Mesenteric fat pad (tissue), 1 donor: ENCODE results near the gene ELOB. TPM values are rescaled to one million over a fixed set of nuclear protein-coding genes. Genes with fewer than 3 reads are reported as not detected.

ENCODE experiments used
- DNase-seq: peaks from one replicate; pipeline ENCODE4 v3.0.0-alpha.2; 2020; ENCODE audit warnings: low spot score
- total RNA-seq: library from RNA; stranded (reverse); fragmentation: NEBNext Ultra II Directional; extraction: Animal tissue kit (Norgen Biotek cat#: 25700); gene quantifications from one replicate; pipeline ENCODE4 v1.2.1, GENCODE V29; 2021
- donor health status: DM: yes; HTN: yes; CAD: no.

ELOB gene
- total RNA-seq, 1 donor from 2014 or later = 212 TPM

DNA sequence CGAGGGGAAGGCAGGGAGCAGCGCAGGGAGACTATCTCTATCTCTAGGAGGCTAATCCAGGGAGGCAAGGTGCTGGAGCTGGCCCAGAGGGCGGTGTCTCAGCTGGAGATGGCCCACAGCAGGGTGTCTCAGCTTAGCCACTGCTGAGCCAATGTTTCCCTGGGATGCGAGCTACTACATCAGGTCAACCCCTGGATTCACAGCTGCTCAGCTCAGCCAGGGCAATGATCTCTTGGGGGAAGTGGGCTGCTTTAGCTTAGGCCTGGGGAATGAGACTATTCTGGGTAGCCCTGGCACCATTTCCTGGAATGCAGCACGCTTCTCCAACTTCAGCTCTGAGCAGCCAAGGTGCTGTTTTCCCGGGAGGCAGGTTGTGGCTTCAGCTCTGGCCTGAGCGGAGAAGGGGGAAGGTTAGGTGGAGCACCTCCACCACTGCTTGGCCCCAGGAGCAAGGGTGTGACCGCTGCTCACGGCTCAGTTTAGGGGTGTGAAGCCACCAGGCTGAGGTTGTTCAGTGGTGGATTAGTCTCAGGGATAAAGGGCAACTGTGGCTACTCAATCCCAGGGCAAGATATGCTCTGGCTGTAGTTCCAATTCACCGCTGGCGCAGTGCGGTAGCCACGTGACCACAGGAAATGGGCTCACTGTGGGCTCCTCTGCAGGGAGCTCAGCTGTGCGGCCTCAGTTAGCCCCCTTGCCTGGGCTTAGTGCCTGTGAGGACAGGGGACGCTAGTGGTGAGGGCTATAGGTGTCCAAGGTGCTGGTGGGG lies 34.8 kb upstream of the ELOB start:
- peak; percentile 78 for DNase-seq

- peak; percentile 51 for DNase-seq
These were observed 33.6 kb upstream of the ELOB start for GRCh38 chr16:2810651-2811050.

GRCh38 chr16:2809149-2809760 lies 32.2 kb upstream of the ELOB start:
- no peak for DNase-seq

DNA sequence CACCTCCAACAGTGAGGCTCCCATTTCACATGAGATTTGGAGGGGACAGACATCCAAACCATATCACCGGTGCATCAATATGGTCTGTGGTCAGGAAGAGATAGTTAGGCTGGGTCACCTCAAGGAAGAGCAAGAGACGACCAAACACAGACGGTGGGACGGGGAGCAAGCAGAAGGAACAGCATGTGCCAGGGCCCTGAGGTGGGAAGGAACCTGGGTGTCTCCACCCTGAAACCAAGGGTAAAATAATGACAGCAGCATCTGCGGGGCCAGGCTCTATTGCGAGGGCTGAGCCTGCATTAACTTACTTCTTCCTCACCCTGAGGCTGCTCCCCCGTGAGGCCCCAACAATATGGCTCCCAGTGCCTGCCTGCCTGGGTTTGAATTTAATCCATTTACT lies 31.1 kb upstream of the ELOB start:
- no peak for DNase-seq

DNA sequence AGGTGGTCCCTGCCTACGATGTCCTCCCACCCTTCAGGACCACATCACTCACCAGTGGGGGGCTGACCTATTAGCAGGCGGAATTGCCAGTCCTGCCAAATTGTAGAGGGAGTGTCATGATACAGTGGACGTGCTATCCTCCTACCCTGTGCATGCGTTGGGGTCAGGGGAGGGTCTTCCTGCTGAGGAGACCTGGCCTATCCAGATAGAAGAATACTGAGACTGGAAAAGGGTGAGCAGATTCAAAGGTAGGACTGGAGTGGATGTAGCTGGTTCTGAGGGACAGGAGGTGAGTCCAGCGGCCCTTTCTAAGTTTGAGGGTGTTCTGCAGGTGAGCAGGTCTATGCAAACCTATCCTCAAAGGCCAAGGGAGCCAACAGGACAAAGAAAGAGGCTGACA lies 29.2 kb upstream of the ELOB start:
- DNase-seq = no peak

- no peak for DNase-seq
These were observed 27.6 kb upstream of the ELOB start for GRCh38 chr16:2804728-2805127.

GRCh38 chr16:2803545-2804195 lies 26.6 kb upstream of the ELOB start:
- no peak for DNase-seq

DNA sequence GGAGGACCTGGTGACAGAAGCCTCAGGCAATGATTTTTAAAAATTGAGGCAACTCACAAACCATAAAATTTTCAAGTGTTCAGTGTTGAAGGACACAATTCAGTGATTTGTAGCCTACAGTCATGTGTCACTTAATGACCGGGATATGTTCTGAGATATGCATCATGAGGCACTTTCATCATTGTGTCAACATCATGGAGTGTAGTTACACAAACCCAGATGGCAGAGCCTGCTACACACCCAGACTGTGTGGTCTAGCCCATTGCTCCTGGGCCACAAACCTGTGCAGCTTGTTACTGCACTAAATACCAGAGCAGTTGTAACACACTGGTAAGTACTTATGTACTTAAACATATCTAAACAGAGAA lies 22.8 kb upstream of the ELOB start:
- DNase-seq = no peak

DNA sequence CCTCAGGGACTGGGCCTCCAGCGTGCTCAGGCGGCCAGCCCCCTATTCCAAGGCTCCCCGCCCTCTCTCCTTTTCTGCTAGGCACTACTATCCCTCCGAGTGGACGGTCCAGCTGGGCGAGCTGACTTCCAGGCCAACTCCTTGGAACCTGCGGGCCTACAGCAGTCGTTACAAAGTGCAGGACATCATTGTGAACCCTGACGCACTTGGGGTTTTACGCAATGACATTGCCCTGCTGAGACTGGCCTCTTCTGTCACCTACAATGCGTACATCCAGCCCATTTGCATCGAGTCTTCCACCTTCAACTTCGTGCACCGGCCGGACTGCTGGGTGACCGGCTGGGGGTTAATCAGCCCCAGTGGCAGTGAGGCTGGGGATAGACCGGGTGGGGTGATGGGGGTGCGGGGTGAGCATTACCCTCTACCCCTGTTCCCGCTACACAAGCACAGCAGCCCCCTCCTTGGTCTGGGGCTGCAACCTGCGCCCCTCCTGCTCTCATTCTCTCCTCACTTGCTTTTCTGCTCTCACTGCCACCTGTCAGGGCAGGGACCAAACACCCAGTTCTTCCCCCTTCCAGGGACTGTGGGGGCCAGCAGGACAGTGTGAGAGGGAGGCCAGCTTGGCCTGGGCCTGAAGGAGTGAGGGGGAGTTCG lies 22.3 kb upstream of the ELOB start:
- no peak for DNase-seq

DNA sequence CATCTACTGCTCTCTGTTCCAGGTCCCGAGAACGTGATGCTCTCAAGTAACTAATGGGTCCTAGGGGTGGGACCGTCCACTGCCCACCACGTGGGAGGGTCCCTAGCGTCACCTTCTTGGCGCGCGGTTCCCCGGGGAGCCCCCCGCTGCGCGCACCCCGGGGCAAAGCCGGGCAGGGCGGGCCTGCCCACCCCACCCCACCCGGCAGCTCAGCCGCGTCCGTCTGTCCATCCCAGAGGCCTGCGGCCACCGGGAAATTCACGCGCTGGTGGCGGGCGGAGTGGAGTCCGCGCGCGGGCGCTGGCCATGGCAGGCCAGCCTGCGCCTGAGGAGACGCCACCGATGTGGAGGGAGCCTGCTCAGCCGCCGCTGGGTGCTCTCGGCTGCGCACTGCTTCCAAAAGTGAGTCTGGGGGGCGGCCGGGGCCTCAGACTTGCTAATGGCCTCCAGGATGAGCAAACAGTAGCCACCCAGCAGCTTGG lies 21.7 kb upstream of the ELOB start:
- DNase-seq = no peak

DNA sequence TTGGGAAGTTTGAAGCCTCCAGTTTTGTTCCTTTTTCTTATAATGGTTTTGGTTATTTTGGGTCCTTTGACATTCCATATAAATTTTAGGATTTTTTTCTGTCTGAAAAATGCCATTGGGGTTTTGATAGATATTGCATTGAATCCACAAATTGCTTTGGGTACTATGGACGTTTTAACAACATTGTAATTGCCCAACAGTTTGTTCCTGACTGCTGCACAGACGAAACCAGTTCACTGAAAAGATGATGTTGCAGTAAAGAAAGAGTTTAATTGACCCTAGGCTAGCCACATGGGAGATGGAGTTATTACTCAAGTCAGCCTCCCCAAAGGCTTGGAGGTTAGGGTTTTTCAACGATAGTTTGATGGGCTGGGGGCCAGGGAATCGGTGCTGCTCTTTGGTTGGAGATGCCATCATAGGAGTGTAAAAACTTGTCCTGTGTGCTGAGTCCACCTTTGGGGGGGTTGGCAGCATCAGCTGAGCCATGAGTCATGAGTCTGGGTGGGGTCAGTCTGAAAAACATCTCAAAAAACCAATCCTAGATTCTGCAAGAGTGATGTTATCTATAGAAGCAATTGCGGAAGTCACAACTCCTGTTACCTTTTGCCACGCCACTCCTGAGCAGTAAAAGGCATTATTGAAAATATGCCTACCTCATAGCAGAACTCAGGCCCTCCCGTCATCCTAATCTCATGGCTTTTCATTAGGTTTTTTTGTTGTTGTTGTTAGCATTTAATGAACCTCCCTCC lies 18.5 kb upstream of the ELOB start:
- DNase-seq = no peak

GRCh38 chr16:2792940-2793339 lies 15.9 kb upstream of the ELOB start:
- DNase-seq = no peak

GRCh38 chr16:2791174-2791573 lies 14.1 kb upstream of the ELOB start:
- DNase-seq = no peak

DNA sequence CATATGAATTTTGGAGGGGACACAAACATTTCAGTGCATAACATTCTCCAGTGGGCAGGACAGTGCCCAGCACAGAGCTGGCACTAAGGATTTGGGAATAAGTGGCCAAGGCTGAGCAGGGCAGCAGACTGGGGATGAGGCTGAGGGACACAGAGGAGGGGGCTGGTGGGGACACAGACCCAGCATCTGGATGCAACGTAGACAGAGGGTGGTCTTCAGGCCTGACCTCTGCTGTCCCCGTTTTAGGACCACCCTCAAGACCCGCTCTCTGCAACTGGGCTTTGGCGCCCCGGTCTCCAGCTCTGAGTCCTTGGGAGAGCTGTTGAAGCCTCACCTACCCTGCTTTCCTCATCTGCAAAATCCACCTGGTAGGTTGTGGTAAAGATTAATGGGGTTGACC lies 13.6 kb upstream of the ELOB start:
- no peak for DNase-seq

DNA sequence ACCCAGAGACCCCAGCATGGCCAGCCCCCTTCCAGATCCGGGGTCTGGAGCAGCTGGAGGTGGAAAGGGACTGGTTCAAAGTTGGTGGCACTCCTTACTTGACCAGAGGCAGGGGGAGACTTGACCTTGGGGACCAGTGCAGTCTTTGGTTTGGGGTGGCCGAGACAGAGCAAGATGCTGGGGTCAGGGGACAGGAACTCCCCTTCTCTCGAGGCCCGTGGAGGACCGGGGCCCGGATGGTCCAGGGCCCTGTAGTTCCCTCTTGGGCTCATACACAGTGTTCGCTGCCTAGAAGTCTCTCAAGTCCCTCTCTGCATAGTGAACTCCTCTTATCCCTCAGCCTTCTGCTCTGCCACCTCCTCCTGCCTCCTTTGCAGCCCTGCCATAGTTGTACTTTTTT lies 10.9 kb upstream of the ELOB start:
- no peak for DNase-seq

- DNase-seq = no peak
These were observed 10.3 kb upstream of the ELOB start, which contains the start of gene PRSS33 for GRCh38 chr16:2787406-2787805. TSS of gene PRSS33 (minus strand) at chr16:2787560. CDS start at chr16:2786547, 1,013 bp downstream.

- DNase-seq = no peak
These were observed 9.7 kb upstream of the ELOB start for GRCh38 chr16:2786826-2787151.

DNA sequence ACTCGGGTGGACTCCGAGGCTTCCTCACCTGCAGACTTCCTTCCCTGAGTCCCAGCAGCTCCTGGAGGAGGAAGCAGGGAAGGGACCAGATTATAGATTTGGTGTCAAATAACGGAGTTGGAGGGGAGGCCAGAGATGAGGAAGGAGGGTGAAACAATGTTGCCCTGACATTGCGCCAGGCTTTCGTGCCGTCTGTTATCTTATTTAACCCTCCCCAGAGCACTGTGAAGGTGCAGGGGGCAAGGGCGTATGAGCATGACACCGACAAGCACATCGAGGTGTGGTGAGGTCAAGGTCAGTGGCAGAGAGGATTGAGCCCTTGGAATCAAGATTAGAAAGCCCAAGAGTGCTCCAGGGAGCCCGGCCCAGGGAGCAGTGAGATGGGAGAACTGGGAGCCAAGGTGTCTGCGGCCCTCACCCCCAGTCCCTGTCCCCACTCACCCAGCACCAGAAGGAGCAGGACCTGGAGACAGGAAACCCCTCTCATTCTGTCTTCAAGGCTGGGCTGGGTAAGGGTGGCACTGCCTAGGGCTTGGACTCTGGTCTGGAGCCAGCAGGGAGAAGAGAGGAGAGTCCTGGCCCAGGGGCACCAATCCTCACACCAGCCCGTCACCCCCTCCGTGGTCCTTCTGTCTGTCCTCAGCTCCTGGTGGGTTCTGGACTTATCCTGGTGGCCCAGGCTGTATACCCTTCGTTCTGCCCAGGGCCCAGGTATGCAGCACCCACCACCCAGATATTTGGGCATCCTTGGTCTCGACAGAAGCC lies 9.2 kb upstream of the ELOB start:
- DNase-seq = no peak

DNA sequence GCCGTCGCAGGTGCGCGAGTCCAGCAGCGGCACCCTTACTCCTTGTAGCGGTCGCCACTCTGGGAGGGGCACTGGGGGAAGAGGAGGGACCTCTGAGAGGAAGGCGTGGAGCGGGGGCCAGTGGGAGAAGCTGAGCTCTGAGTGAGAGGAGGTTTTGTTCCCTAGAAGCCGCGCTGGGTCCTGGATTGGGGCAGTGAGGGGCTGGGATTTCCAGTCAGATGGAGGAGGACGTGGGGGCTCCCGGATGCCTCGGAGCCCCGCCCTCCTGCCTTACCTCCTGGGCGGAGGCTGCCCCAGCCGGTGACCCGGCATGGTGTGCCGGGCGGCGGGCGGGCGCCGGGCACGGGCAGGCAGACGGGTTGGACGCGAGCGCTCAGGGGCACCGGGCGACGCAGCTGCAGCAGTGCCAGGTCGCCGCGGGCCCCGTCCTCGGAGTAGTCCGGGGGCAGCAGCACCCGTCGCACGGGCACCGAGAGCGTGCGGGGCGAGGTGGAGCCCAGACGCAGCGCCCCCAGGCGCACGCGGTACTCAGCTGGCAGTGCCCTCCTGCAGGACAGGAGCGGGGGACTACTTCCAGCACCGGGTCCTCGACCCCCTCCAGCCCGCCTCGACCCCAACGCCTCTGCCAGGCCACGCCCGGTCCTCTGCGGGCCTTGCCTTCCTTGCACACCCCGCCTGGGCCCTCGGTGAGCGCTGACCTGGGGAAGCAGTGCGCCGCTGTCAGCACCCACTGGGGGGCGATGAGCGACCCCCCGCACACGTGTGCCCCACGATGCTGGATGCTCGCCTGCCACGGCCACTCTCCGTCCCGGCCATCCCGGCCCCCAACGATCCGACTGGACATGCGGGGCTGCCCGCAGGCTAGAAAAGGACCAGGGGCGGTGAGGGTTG lies 8.3 kb upstream of the ELOB start:
- peak; percentile 86 for DNase-seq
